Hematopoietic multipotent progenitor cell (in vitro differentiated cells): Measurements from ENCODE around the gene WDPCP. TPM values are rescaled to one million over a fixed set of nuclear protein-coding genes. Genes with fewer than 3 reads are reported as not detected.
"Not testable (repeated sequence)": the region's sequence is repeated elsewhere in the genome, so short reads cannot be mapped to it uniquely, and the experiment has no call there.

Experiments used
- DNase-seq, 3 donors: peaks; one replicate each; pipeline ENCODE4 v3.0.0-alpha.2; 2011 to 2015; ENCODE audit warnings: low read depth in 2 of 3, low spot score in 2 of 3
- total RNA-seq: library from RNA; depleted of rRNA; stranded (reverse); fragments of >200 nt; gene quantifications from one replicate; pipeline ENCODE4 v1.2.3, GENCODE V29; 2012

WDPCP gene
- total RNA-seq, 1 donor, result 14.8 TPM

- no peak for DNase-seq
These were observed 213.9 kb downstream of the WDPCP start for GRCh38 chr2:63374341-63374740.

- DNase-seq, result no peak
These were observed 215.7 kb downstream of the WDPCP start for GRCh38 chr2:63372549-63372948.

GRCh38 chr2:63369146-63369545, 219.1 kb downstream of the WDPCP start:
- DNase-seq, result no peak

- no peak for DNase-seq
These were observed 223.4 kb downstream of the WDPCP start for GRCh38 chr2:63364866-63365265.

GRCh38 chr2:63357722-63358121, 230.6 kb downstream of the WDPCP start:
- not testable (repeated sequence) for DNase-seq

- DNase-seq, result no peak
These were observed 240.9 kb downstream of the WDPCP start for GRCh38 chr2:63347361-63347760.

- DNase-seq, result no peak
These were observed 241.9 kb downstream of the WDPCP start for GRCh38 chr2:63346411-63346810.

- DNase-seq, result no peak
These were observed 243.0 kb downstream of the WDPCP start for GRCh38 chr2:63345285-63345633.

- DNase-seq, result no peak
These were observed 243.5 kb downstream of the WDPCP start for GRCh38 chr2:63344575-63345284.

- no peak for DNase-seq
These were observed 244.7 kb downstream of the WDPCP start for GRCh38 chr2:63343397-63344109.

GRCh38 chr2:63340443-63340842, 247.8 kb downstream of the WDPCP start:
- no peak for DNase-seq

GRCh38 chr2:63334910-63335309, 253.4 kb downstream of the WDPCP start:
- DNase-seq, result no peak

- DNase-seq, result no peak
These were observed 261.8 kb downstream of the WDPCP start for GRCh38 chr2:63326473-63326872.

GRCh38 chr2:63323662-63324061, 264.6 kb downstream of the WDPCP start:
- not testable (repeated sequence) for DNase-seq

GRCh38 chr2:63321973-63322372, 266.3 kb downstream of the WDPCP start:
- not testable (repeated sequence) for DNase-seq

- no peak for DNase-seq
These were observed 267.6 kb downstream of the WDPCP start for GRCh38 chr2:63320669-63321068.

GRCh38 chr2:63310614-63311013, 277.7 kb downstream of the WDPCP start:
- DNase-seq, result no peak

- peak in 1 of 3 donors; percentile 29 for DNase-seq
These were observed 286.8 kb downstream of the WDPCP start for GRCh38 chr2:63301481-63301880.

- no peak for DNase-seq
These were observed 287.4 kb downstream of the WDPCP start for GRCh38 chr2:63300835-63301234.

- no peak for DNase-seq
These were observed 300.3 kb downstream of the WDPCP start for GRCh38 chr2:63287956-63288355.

GRCh38 chr2:63286520-63286919, 301.8 kb downstream of the WDPCP start:
- DNase-seq, result not testable (repeated sequence)

- DNase-seq, result no peak
These were observed 305.0 kb downstream of the WDPCP start for GRCh38 chr2:63283273-63283672.
